OCI-LY3 (cell line): ENCODE results near the gene LARP1.

Source experiments
- CTCF ChIP-seq: fragments of 200-600, 300-600 bp; sonication (generic); IDR thresholded peaks from 2 replicates; pipeline ENCODE4 v1.5.1; 2014; ENCODE audit warnings: antibody characterized with exemption, low read length, low read depth
- EZH2phosphoT487 ChIP-seq: fragments of 200-600 bp; shearing (Covaris generic); IDR thresholded peaks from 2 replicates; pipeline ENCODE4 v1.6.1; 2018; ENCODE audit warnings: antibody characterized with exemption, mixed run types, low read depth

GRCh38 chr5:154778534-154778933, 23.4 kb downstream of the LARP1 start:
- no peak for TF ChIP-seq CTCF
- TF ChIP-seq EZH2phosphoT487, result no peak
